ENCODE results near the gene TMEM129.

TMEM129 gene

GRCh38 chr4:1746919-1747602 lies 25.9 kb upstream of the TMEM129 start:
- H3K9ac ChIP-seq (ENCODE audit: low read length) = no peak overlapping the region
- H3F3A ChIP-seq (ENCODE audit: insufficient read depth, low read length) = no peaks in the 10 kb centered on the region
- H3K27ac ChIP-seq (ENCODE audit: low read depth, low read length, poor library complexity, severe bottlenecking) = no peak overlapping the region
- no peaks in the 10 kb centered on the region for H4K20me1 ChIP-seq (ENCODE audit: insufficient read depth, low read length)
- H3K36me3 ChIP-seq (ENCODE audit: insufficient read depth, low read length) = peaks cover 18% of the 10 kb centered on the region
- H3K79me2 ChIP-seq (ENCODE audit: insufficient read depth, low read length) = no peaks in the 10 kb centered on the region
- no peak overlapping the region for H3K4me2 ChIP-seq (ENCODE audit: low read length)
- H3K27me3 ChIP-seq (ENCODE audit: insufficient read depth, low read length) = no peaks in the 10 kb centered on the region
- no peak overlapping the region for H2AFZ ChIP-seq (ENCODE audit: low read length)
- no peaks in the 10 kb centered on the region for H3K9me2 ChIP-seq (ENCODE audit: low read depth, low read length)
- H3K9me3 ChIP-seq (ENCODE audit: low read length) = no peaks in the 10 kb centered on the region
- TF ChIP-seq EZH2 (IDR thresholded peaks at IDR 0.05; ENCODE audit: borderline replicate concordance, low read length) (no peak), CTCF (IDR thresholded peaks at IDR 0.05; ENCODE audit: low read length) (no peak)
- H3K4me1 ChIP-seq (ENCODE audit: insufficient read depth, low read length, severe bottlenecking) = no peaks in the 10 kb centered on the region
- no peak overlapping the region for H3K4me3 ChIP-seq (ENCODE audit: low read depth, low read length, poor library complexity, severe bottlenecking)

GRCh38 chr4:1746265-1746691 lies 25.2 kb upstream of the TMEM129 start:
- no peaks in the 10 kb centered on the region for H3K4me1 ChIP-seq (ENCODE audit: insufficient read depth, low read length, severe bottlenecking)
- no peaks in the 10 kb centered on the region for H3K27me3 ChIP-seq (ENCODE audit: insufficient read depth, low read length)
- H3K27ac ChIP-seq (ENCODE audit: low read depth, low read length, poor library complexity, severe bottlenecking) = no peak overlapping the region
- no peaks in the 10 kb centered on the region for H3K9me3 ChIP-seq (ENCODE audit: low read length)
- H3K79me2 ChIP-seq (ENCODE audit: insufficient read depth, low read length) = no peaks in the 10 kb centered on the region
- H3F3A ChIP-seq (ENCODE audit: insufficient read depth, low read length) = no peaks in the 10 kb centered on the region
- H3K9ac ChIP-seq (ENCODE audit: low read length) = no peak overlapping the region
- no peak overlapping the region for H3K4me3 ChIP-seq (ENCODE audit: low read depth, low read length, poor library complexity, severe bottlenecking)
- no peak overlapping the region for H2AFZ ChIP-seq (ENCODE audit: low read length)
- TF ChIP-seq CTCF (IDR thresholded peaks at IDR 0.05; ENCODE audit: low read length) (peak; percentile 63), EZH2 (IDR thresholded peaks at IDR 0.05; ENCODE audit: borderline replicate concordance, low read length) (no peak)
- H3K4me2 ChIP-seq (ENCODE audit: low read length) = no peak overlapping the region
- no peaks in the 10 kb centered on the region for H4K20me1 ChIP-seq (ENCODE audit: insufficient read depth, low read length)
- H3K9me2 ChIP-seq (ENCODE audit: low read depth, low read length) = no peaks in the 10 kb centered on the region
- peaks cover 26% of the 10 kb centered on the region for H3K36me3 ChIP-seq (ENCODE audit: insufficient read depth, low read length)

GRCh38 chr4:1745697-1746096 lies 24.6 kb upstream of the TMEM129 start:
- Histone ChIP-seq H3K9me2 (ENCODE audit: low read depth, low read length) (no peaks in the 10 kb centered on the region), H3K27ac (ENCODE audit: low read depth, low read length, poor library complexity, severe bottlenecking) (no peak overlapping the region), H3F3A (ENCODE audit: insufficient read depth, low read length) (no peaks in the 10 kb centered on the region), H3K9ac (ENCODE audit: low read length) (no peak overlapping the region), H3K36me3 (ENCODE audit: insufficient read depth, low read length) (peaks cover 31% of the 10 kb centered on the region), H3K27me3 (ENCODE audit: insufficient read depth, low read length) (no peaks in the 10 kb centered on the region), H3K79me2 (ENCODE audit: insufficient read depth, low read length) (no peaks in the 10 kb centered on the region), H2AFZ (ENCODE audit: low read length) (no peak overlapping the region), H3K9me3 (ENCODE audit: low read length) (no peaks in the 10 kb centered on the region), H4K20me1 (ENCODE audit: insufficient read depth, low read length) (no peaks in the 10 kb centered on the region), H3K4me1 (ENCODE audit: insufficient read depth, low read length, severe bottlenecking) (no peaks in the 10 kb centered on the region), H3K4me2 (ENCODE audit: low read length) (no peak overlapping the region), H3K4me3 (ENCODE audit: low read depth, low read length, poor library complexity, severe bottlenecking) (no peak overlapping the region)
- TF ChIP-seq CTCF (IDR thresholded peaks at IDR 0.05; ENCODE audit: low read length) = no peak
- no peak for TF ChIP-seq EZH2 (IDR thresholded peaks at IDR 0.05; ENCODE audit: borderline replicate concordance, low read length)

Data from OCI-LY1 (cell line).